H9 (cell line): ENCODE measurements around the gene RABGAP1L. TPM values are rescaled to one million over a fixed set of nuclear protein-coding genes. Genes with fewer than 3 reads are reported as not detected.

Experiments
- DNase-seq: peaks from one replicate; pipeline ENCODE4 v3.0.0-alpha.2; 2017
- H2AFZ ChIP-seq: one replicate; pipeline ENCODE4 v1.6.1; 2013; ENCODE audit warnings: mild to moderate bottlenecking, low read length, control low read depth, moderate library complexity
- H2AK5ac ChIP-seq: 2 replicates; pipeline ENCODE4 v1.6.1; 2013; ENCODE audit warnings: low read length, control low read depth, mixed read lengths; ENCODE audit not compliant: insufficient read length
- H2BK120ac ChIP-seq: one replicate; pipeline ENCODE4 v1.6.1; 2013; ENCODE audit warnings: low read depth, mild to moderate bottlenecking, low read length, control low read depth, inconsistent platforms; ENCODE audit not compliant: poor library complexity, severe bottlenecking
- H2BK12ac ChIP-seq: 2 replicates; pipeline ENCODE4 v1.6.1; 2013; ENCODE audit warnings: low read length, control low read depth, mixed read lengths, low read depth; ENCODE audit not compliant: insufficient read length
- H2BK15ac ChIP-seq: 2 replicates; pipeline ENCODE4 v1.6.1; 2013; ENCODE audit warnings: low read depth, low read length, control low read depth
- H2BK20ac ChIP-seq: one replicate; pipeline ENCODE4 v1.6.1; 2013; ENCODE audit warnings: low read depth, mild to moderate bottlenecking, low read length, control low read depth, inconsistent platforms; ENCODE audit not compliant: poor library complexity, severe bottlenecking
- H2BK5ac ChIP-seq: 2 replicates; pipeline ENCODE4 v1.6.1; 2013; ENCODE audit warnings: low read length, control low read depth, mixed read lengths; ENCODE audit not compliant: insufficient read length
- H3K14ac ChIP-seq: 2 replicates; pipeline ENCODE4 v1.6.1; 2013; ENCODE audit warnings: low read length, control low read depth; ENCODE audit not compliant: insufficient read depth
- H3K18ac ChIP-seq: 2 replicates; pipeline ENCODE4 v1.6.1; 2013; ENCODE audit warnings: low read depth, mild to moderate bottlenecking, mixed read lengths, low read length, control low read depth; ENCODE audit not compliant: insufficient read length
- H3K23ac ChIP-seq: 2 replicates; pipeline ENCODE4 v1.6.1; 2013; ENCODE audit warnings: low read length, control low read depth, mixed read lengths, low read depth; ENCODE audit not compliant: insufficient read length
- H3K23me2 ChIP-seq: 2 replicates; pipeline ENCODE4 v1.6.1; 2013; ENCODE audit warnings: low read depth, mild to moderate bottlenecking, mixed read lengths, low read length, control low read depth; ENCODE audit not compliant: insufficient read length, poor library complexity, severe bottlenecking
- H3K27ac ChIP-seq: 2 replicates; pipeline ENCODE4 v1.5.1; 2013; ENCODE audit warnings: low read length, control low read depth, mixed read lengths, low read depth; ENCODE audit not compliant: insufficient read length
- H3K27me3 ChIP-seq: 2 replicates; pipeline ENCODE4 v1.6.1; 2013; ENCODE audit warnings: low read length, control low read depth, inconsistent platforms; ENCODE audit not compliant: insufficient read depth
- H3K4ac ChIP-seq: 2 replicates; pipeline ENCODE4 v1.6.1; 2013; ENCODE audit warnings: low read depth, mild to moderate bottlenecking, control low read depth, inconsistent platforms, low read length, moderate library complexity
- H3K4me1 ChIP-seq: 2 replicates; pipeline ENCODE4 v1.6.1; 2013; ENCODE audit warnings: low read length, control low read depth, inconsistent platforms; ENCODE audit not compliant: insufficient read depth
- H3K4me2 ChIP-seq: 2 replicates; pipeline ENCODE4 v1.6.1; 2013; ENCODE audit warnings: low read length, control low read depth, mixed read lengths; ENCODE audit not compliant: insufficient read length, insufficient read depth
- H3K56ac ChIP-seq: 2 replicates; pipeline ENCODE4 v1.6.1; 2013; ENCODE audit warnings: low read depth, mild to moderate bottlenecking, mixed read lengths, low read length, control low read depth; ENCODE audit not compliant: insufficient read length
- H3K79me1 ChIP-seq: 2 replicates; pipeline ENCODE4 v1.6.1; 2013; ENCODE audit warnings: low read depth, mild to moderate bottlenecking, moderate library complexity, low read length, control low read depth, inconsistent platforms; ENCODE audit not compliant: insufficient read depth, poor library complexity, severe bottlenecking
- H3K79me2 ChIP-seq: 2 replicates; pipeline ENCODE4 v1.6.1; 2013; ENCODE audit warnings: low read length, control low read depth, inconsistent platforms; ENCODE audit not compliant: insufficient read depth
- H3K9ac ChIP-seq: 2 replicates; pipeline ENCODE4 v1.6.1; 2013; ENCODE audit warnings: low read length, control low read depth, mixed read lengths; ENCODE audit not compliant: insufficient read length; ENCODE audit errors: extremely low read depth
- H3K9me3 ChIP-seq: one replicate; pipeline ENCODE4 v1.6.1; 2013; ENCODE audit warnings: low read depth, low read length, inconsistent platforms; ENCODE audit not compliant: control insufficient read depth
- H3T11ph ChIP-seq: one replicate; pipeline ENCODE4 v1.6.1; 2013; ENCODE audit warnings: mild to moderate bottlenecking, low read length, control low read depth, inconsistent platforms
- H4K20me1 ChIP-seq: one replicate; pipeline ENCODE4 v1.6.1; 2013; ENCODE audit not compliant: control insufficient read depth, insufficient read length, insufficient read depth
- H4K5ac ChIP-seq: 2 replicates; pipeline ENCODE4 v1.6.1; 2013; ENCODE audit warnings: low read depth, mild to moderate bottlenecking, mixed read lengths, low read length, control low read depth; ENCODE audit not compliant: insufficient read length
- H4K8ac ChIP-seq: replicated peaks from 2 replicates; pipeline ENCODE4 v1.6.1; 2013; ENCODE audit warnings: low read length, control low read depth, mixed read lengths, low read depth; ENCODE audit not compliant: insufficient read length
- H4K91ac ChIP-seq: 2 replicates; pipeline ENCODE4 v1.6.1; 2013; ENCODE audit warnings: low read depth, mild to moderate bottlenecking, moderate library complexity, mixed read lengths, low read length, control low read depth; ENCODE audit not compliant: insufficient read length
- H3K27ac Mint-ChIP-seq, 3 experiments: 2 replicates in 2 of 3; 3 replicates in 1 of 3; pipeline ENCODE4 v1.8.0; 2020 to 2021; ENCODE audit warnings: mixed read lengths in 3 of 3, mild to moderate bottlenecking in 1 of 3, moderate library complexity in 1 of 3
- H3K27me3 Mint-ChIP-seq: 2 replicates; pipeline ENCODE4 v1.8.0; 2021; ENCODE audit warnings: low read depth, mild to moderate bottlenecking, moderate library complexity, mixed read lengths
- H3K36me3 Mint-ChIP-seq, 3 experiments: 2 replicates in 2 of 3; 3 replicates in 1 of 3; pipeline ENCODE4 v1.8.0; 2020 to 2021; ENCODE audit warnings: low read depth in 3 of 3, mixed read lengths in 3 of 3; ENCODE audit not compliant: insufficient read depth in 1 of 3
- H3K4me1 Mint-ChIP-seq, 2 experiments: 2 replicates each; pipeline ENCODE4 v1.8.0; 2020; ENCODE audit warnings: mixed read lengths in 2 of 2
- H3K4me3 Mint-ChIP-seq, 2 experiments: 2 replicates in 1 of 2; 3 replicates in 1 of 2; pipeline ENCODE4 v1.8.0; 2020 to 2021; ENCODE audit warnings: mild to moderate bottlenecking in 2 of 2, mixed read lengths in 2 of 2, moderate library complexity in 1 of 2
- H3K9me3 Mint-ChIP-seq, 2 experiments: 2 replicates in 1 of 2; 3 replicates in 1 of 2; pipeline ENCODE4 v1.8.0; 2020; ENCODE audit warnings: mild to moderate bottlenecking in 2 of 2, mixed read lengths in 2 of 2, moderate library complexity in 1 of 2
- CTCF ChIP-seq: fragments of 200-600 bp; sonication (generic); conservative IDR thresholded peaks from 3 replicates; pipeline ENCODE4 v1.8.0; 2021; ENCODE audit warnings: antibody characterized with exemption, mild to moderate bottlenecking
- total RNA-seq: library from RNA; stranded (reverse); gene quantifications from 2 replicates; pipeline ENCODE4 v1.2.1, GENCODE V29; 2021

RABGAP1L gene
- total RNA-seq, 1 experiment from 2014 or later = 147 TPM

DNA sequence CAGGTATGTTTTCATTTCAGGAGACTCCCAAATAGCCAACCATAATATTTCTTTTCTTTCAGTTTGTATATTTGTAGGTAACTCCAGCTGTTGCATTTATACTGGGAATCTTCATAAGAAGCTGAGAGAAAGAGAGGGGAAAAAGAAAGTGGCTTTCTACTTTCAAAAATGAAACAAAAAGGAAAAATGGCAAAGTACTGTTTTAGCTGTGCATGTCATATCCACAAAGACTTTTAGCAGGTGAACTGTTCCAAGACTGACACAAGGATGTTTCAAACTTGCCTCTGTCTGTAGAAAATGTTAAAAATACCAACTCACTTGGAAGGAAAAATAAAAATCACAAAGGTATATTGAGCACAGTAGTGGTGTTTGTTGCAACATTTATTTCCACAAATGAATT lies 798.5 kb downstream of the RABGAP1L start:
- H3K4ac ChIP-seq = no peak overlapping the region
- H2AFZ ChIP-seq = no peak overlapping the region
- H3K79me1 ChIP-seq = no peaks in the 10 kb centered on the region
- no peak overlapping the region for H3K14ac ChIP-seq
- Mint-ChIP-seq H3K4me3 (no peak overlapping the region), H3K9me3 (no peaks in the 10 kb centered on the region), H3K27me3 (no peaks in the 10 kb centered on the region), H3K4me1 (peaks cover 15 to 19% of the 10 kb centered on the region in 2 experiments), H3K27ac (peak overlapping the region in 1 of 3 experiments; percentile 37; a peak in 1 of 7 replicates), H3K36me3 (peaks cover 16 to 57% (median 46%) of the 10 kb centered on the region in 3 experiments; a peak in 6 of 7 replicates)
- no peak overlapping the region for H2BK20ac ChIP-seq
- H3K23me2 ChIP-seq = no peaks in the 10 kb centered on the region
- no peak overlapping the region for H3K18ac ChIP-seq
- H4K91ac ChIP-seq = no peak overlapping the region
- H3K23ac ChIP-seq = no peak overlapping the region
- no peak overlapping the region for H3T11ph ChIP-seq
- H2BK120ac ChIP-seq = no peak overlapping the region
- H2BK5ac ChIP-seq = no peak overlapping the region
- no peak for TF ChIP-seq CTCF
- no peaks in the 10 kb centered on the region for H3K79me2 ChIP-seq
- no peak overlapping the region for H3K27ac ChIP-seq
- no peak overlapping the region for H4K5ac ChIP-seq
- no peaks in the 10 kb centered on the region; the same call in 1 of the 2 replicates for H3K4me1 ChIP-seq
- no peaks in the 10 kb centered on the region for H3K27me3 ChIP-seq
- H3K4me2 ChIP-seq = no peak overlapping the region
- H3K9ac ChIP-seq = no peak overlapping the region
- H2AK5ac ChIP-seq = no peak overlapping the region
- H4K20me1 ChIP-seq = no peaks in the 10 kb centered on the region
- no peak overlapping the region for H2BK12ac ChIP-seq
- H4K8ac ChIP-seq = no peak overlapping the region
- no peaks in the 10 kb centered on the region for H3K9me3 ChIP-seq
- DNase-seq = no peak
- no peak overlapping the region for H3K56ac ChIP-seq
- H2BK15ac ChIP-seq = no peak overlapping the region
